GM18511 (cell line): ENCODE results near the gene PXDN.
"Not testable (repeated sequence)": the region's sequence is repeated elsewhere in the genome, so short reads cannot be mapped to it uniquely, and the experiment has no call there.

Experiments used
- ATAC-seq: cut with Tn5 transposase; IDR thresholded peaks from one replicate; pipeline ENCODE4 v1.9.1; 2021; ENCODE audit warnings: mild to moderate bottlenecking, moderate library complexity; ENCODE audit not compliant: unreplicated experiment

PXDN gene

GRCh38 chr2:1724351-1724750, 20.0 kb downstream of the PXDN start:
- not testable (repeated sequence) for ATAC-seq

GRCh38 chr2:1723397-1724042, 20.8 kb downstream of the PXDN start:
- no peak for ATAC-seq

- ATAC-seq: no peak
Measured at GRCh38 chr2:1722692-1723091, 21.6 kb downstream of the PXDN start.

GRCh38 chr2:1721706-1722646, 22.3 kb downstream of the PXDN start:
- no peak for ATAC-seq

DNA sequence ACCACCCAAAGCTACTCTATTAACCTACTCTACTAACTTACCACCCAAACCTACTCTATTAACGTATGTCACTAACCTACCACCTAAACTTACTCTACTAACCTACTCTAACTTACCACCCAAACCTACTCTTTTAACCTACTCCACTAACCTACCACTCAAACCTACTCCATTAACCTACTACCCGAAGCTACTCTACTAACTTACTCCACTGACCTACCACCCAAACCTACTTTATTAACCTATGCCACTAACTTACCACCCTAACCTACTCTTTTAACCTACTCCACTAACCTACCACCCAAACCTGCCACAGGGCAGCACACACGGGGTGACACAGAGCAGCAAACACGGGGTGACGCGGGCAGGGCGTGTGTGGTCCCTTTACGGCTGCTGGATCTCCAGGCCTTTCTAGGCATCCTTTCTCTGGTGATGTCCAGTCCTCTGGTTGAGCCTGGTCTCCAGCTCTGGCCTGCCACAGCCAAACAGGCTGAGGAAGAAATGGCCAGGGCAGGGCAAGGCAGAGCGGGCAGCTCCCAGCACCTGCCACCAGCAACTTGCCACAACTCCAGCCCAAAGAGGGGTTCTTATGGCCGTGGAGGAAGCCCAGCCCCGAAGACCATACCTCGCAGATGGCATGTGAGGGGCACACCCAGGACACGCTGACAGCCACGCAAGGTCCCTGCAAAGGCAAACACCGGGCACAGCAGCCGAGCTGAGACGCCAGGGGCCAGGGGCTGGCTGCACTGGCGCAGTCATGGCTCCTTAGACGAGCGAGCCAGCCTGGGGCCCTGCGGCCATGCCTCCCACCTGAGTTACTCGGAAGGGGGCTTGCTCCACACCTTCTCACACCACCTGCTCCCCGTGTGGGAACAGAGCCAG, 25.7 kb downstream of the PXDN start:
- no peak for ATAC-seq

DNA sequence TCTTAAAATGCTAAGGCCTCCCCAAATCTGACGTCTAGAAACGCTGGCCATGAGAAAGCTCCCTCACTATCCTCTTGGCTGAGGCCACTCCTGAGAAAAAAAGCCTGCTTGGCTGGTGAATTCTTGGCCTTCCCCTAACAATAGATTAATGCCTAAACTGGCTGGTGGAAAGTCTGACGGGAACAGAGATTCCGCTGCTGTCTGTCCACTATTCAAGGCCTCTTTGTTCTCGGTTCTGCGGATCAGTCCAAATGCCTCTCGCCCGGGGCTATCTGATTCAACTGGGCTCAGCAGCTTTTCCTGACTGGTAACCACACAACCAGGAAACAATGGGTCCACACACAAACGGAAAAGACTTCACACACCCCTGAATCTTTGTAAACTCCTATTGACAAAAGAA, 27.2 kb downstream of the PXDN start:
- no peak for ATAC-seq

DNA sequence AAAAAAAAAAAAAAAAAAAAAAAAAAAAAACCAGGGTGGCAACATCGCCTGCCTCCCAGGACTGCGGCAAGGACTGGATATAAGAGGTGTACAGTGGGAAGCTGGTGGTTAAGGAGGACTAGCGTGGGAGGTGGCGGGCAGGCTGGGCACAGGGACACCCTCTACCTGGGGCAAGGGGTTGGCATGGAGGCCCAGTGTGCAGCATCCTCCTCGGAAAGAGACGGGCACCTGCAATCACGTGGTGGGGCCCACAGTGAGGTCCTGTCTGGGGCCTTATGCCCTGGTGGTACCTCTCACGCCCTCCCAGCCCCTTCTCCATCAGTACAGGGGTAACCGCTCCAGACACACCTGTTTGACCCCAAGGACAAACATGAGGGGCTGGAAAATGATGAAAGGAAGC, 27.9 kb downstream of the PXDN start:
- ATAC-seq: no peak

DNA sequence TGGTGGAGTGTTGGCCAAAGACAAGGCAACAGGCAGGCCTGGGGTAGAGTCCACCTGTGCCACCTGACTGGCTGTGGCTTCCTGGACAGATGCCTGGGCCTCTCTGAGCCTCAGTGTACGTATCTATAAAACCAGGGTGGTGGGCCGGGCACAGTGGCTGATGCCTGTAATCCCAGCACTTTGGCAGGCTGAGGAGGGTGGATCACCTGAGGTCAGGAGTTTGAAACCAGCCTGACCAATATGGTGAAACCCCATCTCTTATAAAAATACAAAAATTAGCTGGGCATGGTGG, 28.4 kb downstream of the PXDN start:
- ATAC-seq: not testable (repeated sequence)

GRCh38 chr2:1715184-1716013, 28.9 kb downstream of the PXDN start:
- ATAC-seq: no peak

- no peak for ATAC-seq
Measured at GRCh38 chr2:1714291-1715064, 29.8 kb downstream of the PXDN start.

DNA sequence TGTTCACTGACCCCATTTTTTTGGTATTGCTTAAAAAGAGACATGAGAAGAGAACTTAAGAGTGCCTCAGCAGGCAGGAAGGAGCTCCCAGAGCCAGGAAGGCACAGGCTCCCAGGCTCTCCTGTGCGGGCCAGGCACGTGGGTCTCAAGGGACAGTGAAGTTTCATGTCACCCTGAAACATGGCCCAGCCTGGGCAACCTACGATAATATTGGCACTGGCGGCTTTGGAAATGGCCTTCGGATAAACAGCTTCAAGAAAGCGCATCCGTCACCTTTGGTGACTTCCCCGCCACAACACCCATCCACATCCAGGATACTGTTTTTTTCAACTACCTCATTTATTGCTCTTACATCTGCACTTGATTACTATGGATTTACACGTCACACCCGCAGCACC, 30.5 kb downstream of the PXDN start:
- ATAC-seq: no peak

- no peak for ATAC-seq
Measured at GRCh38 chr2:1713142-1713838, 31.0 kb downstream of the PXDN start.

- ATAC-seq: no peak
Measured at GRCh38 chr2:1709946-1710560, 34.3 kb downstream of the PXDN start.

DNA sequence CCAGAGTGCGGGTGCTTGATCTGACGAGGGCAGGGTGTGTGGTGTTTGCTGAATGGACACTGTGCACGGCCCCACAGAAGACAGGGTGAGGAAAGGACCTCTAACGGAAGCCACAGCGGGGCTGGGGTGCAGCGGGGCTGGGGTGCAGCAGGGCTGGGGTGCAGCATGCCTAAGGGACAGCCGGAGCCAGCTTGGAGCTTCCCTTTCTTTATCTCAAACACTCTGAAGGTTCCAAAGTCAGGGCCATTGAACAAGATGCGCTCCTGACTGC, 35.0 kb downstream of the PXDN start:
- no peak for ATAC-seq

DNA sequence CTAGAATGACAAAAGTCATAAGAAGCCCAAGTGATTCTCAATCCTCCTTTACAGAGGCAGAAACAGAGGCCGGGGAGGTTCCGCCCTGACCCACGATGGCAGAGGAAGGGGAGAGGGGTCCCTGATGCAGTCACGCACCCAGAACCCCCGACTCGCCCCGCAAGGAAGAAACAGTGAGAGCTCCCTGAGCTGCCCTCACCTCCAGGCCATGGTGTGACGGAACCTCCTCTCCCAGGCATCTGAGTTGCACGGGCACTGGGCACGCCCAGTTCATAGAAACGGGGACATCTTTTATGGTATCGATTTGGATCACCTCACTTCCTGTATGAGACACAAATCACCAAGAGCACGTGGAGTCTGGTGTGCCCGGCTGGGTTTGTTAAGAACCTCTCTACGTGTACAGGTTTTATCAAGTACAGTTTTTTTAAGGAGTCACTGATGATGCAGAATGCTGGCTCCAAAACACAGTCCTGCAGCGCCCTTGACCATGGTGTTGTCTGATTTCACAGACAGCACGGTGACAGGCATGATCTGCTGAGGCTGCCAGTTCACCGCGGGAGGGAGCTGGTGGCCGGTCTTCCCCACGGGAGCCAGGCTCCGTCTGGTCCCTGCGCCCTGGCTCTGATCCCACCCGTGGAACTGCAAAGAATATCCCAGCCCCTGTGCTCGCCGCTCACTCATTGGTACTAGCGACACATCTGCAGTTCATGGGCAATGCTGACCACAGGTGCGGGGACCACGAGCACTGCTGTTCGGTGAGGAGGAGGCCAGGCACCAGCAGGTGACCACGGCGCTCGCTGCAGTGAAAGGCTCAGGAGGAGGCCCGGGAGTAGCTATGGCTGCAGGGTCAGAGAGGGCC, 35.6 kb downstream of the PXDN start:
- ATAC-seq: no peak

DNA sequence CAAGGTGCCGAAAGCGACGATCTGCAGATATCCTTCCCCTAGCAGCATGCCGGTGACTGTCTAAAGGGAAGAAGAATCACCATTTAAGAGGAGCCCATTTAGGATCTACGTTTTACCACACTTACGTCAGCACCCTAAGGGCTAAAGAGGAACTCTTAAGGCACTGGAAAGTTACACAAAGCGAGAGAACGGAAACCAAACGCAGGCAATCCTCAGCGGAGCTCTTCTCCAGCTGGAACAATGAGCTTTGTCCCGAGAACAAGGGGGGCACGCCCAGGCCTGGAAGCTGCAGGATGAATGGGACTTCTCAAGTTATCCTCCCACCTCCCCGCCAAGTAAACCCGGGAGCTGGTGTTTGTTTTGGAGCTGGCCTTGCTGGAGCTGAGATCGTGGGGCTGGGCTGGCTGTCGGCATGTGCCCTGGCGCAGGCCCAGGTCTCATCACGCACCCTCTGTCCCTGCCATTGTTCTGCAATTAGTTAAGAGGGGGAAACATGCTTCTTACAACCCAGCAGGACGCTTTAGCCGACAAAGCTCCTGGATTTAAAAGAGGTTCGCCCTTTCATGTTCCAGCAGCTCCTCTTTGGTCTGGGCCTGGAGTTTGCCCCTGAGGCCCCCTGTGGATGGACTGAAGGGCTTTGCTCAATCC, 36.4 kb downstream of the PXDN start:
- no peak for ATAC-seq

GRCh38 chr2:1706089-1706841, 38.0 kb downstream of the PXDN start:
- ATAC-seq: not testable (repeated sequence)
